Putamen (tissue), 1 donor: ENCODE results near the gene TMEM50A.
"Not testable (repeated sequence)": the region's sequence is repeated elsewhere in the genome, so short reads cannot be mapped to it uniquely, and the experiment has no call there.

ENCODE experiments used
- DNase-seq: peaks from one replicate; pipeline ENCODE4 v3.0.0-alpha.2; 2016; ENCODE audit warnings: low spot score

TMEM50A gene

GRCh38 chr1:25338188-25338981, at the start of gene TMEM50A:
Gene TMEM50A, plus strand, starts transcription at chr1:25338334. Its CDS starts 2,153 bp downstream, at chr1:25340487.
- DNase-seq: peak; percentile 88

- not testable (repeated sequence) for DNase-seq
These were observed 49.5 kb upstream of the TMEM50A start for GRCh38 chr1:25288573-25289101.

- not testable (repeated sequence) for DNase-seq
These were observed 48.1 kb upstream of the TMEM50A start for GRCh38 chr1:25290043-25290442.

DNA sequence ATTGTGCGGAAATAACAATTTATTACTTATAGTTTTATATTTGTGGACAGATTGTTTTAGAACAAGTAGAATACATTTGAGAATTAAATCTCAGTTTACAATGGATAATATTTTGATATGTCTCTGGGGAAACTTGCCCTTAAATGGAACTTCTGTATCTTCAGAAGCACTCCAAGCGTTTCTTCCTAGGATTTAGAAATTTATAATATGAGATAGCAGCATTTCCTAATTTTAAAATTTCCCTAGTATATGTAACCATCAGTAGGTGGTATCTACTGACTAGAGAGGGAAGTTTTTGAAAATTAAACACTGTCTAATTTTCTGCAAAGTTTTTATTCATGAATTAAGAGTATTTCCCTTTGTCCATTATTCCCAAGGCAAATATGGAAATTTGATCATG, 44.7 kb upstream of the TMEM50A start:
- not testable (repeated sequence) for DNase-seq

DNA sequence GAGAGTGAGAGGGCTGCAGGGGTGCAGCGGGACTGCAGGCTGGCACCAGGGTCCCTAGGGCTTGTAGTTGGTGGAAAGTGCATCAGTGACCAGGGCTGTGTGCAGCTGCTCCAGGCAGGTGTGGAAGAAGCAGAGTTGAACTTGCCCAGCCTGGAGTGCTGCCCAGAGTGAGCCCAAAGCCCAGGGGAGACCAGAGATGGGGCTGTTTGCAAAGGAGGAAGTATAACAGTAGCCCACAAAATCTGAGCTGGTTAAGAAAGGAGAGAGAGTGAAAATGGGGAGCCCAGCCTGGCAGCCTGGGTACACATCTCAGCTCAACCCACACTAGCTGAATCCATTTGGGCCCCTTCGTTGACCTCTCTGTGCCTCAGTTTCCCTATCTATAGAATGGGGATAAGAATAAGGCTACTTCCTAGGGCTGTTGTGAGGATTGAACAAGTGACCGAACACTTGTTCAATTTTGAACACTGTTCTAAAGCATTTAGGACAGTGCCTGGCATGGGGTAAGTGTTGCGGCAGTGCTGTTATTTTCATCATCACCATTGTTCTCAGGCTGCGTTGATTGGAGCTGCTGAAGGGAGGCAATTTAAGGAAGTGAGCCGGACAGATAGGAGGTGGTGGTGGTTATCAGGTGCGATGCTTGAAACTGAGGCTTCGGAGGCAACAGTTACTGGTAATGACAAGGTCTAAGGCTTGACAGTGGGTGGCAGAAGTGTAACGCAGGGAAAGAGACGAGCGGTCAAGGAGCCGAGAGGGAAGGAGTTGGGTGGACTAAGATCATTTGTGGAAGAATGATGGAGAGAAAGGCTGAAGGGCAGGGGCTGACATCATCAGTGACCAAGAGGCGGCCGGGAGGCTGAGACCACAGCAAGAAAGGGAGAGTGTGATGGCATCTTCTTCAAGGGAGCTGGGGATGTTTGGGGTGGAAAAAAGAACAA, 43.0 kb upstream of the TMEM50A start:
- not testable (repeated sequence) for DNase-seq

DNA sequence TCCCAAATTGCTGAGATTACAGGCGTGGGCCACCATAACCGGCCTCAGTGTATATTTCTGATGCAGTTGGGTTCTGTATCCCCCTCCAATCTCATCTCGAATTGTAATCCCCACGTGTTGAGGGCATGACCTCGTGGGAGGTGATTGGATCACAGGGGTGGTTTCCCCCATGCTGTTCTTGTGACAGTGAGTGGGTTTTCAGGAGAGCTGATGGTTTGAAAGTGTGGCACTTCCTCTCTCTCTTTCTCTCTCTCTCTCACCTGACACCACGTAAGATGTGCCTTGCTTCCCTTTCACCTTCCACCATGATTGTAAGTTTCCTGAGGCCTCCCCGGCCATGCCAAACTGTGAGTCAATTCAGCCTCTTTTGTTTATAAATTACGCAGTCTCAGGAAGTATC, 41.6 kb upstream of the TMEM50A start:
- not testable (repeated sequence) for DNase-seq

DNA sequence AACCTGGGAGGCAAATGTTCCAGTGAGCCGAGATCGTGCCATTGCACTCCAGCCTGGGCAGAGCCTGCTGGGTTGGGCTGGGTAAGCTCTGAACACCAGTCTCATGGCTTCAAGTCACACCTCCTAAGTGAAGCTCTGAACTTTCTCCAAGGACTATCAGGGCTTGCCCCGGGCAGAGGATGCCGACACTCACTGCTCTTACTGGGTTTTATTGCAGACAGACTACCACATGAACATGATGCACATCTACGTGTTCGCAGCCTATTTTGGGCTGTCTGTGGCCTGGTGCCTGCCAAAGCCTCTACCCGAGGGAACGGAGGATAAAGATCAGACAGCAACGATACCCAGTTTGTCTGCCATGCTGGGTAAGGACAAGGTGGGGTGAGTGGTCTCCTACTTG, 37.4 kb upstream of the TMEM50A start:
- not testable (repeated sequence) for DNase-seq

- DNase-seq: not testable (repeated sequence)
These were observed 35.8 kb upstream of the TMEM50A start for GRCh38 chr1:25302330-25302729.

GRCh38 chr1:25304936-25305335, 33.2 kb upstream of the TMEM50A start:
- not testable (repeated sequence) for DNase-seq

DNA sequence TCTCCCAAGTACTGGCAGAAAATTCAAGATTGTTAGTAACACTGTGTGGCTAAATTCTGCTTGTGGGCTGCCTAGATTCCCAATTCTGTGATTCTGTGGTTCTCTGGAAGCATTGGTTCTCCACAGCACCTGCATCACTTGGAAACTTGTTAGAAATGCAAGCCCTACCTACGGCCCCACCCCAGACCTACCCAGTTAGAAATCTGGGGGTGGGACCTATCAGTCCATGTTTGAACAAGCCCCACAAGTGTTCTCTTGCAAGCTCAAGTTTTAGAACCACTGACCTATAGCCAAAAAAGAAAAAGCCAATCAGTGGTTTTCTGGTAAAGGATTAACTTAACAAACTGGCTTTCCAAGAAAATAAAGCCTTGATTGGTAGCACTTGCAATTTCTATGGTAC, 30.0 kb upstream of the TMEM50A start:
- DNase-seq: not testable (repeated sequence)

GRCh38 chr1:25309085-25309484, 29.0 kb upstream of the TMEM50A start:
- DNase-seq: not testable (repeated sequence)

GRCh38 chr1:25309486-25309885, 28.6 kb upstream of the TMEM50A start:
- DNase-seq: not testable (repeated sequence)

DNA sequence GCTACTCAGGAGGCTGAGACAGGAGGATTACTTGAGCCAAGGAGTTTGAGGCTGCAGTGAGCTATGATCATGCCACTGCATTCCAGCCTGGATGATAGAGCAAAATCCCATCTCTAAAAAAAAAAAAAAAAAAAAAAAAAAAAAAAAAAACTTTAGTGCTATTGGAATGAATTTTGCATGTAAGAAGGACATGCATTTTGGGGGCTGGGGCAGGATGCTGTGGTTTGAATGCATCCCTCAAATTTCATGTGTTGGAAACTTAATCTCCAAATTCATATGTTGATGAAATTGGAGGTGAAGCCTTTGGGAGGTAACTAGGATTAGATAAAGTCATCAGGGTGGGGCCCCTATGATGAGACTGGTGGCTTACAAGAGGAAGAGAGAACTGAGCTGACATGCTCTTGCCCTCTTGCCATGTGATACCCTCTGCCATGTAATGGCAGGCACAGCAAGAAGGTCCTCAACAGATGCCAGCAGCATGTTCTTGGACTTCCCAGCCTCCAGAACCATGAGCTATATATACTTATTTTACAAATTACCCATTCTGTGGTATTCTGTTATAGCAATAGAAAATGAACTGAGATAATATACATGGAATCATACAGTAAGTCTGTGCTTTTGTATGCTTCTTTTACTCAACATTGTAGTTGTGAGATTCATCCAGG, 25.2 kb upstream of the TMEM50A start:
- not testable (repeated sequence) for DNase-seq

GRCh38 chr1:25320314-25320938, 17.7 kb upstream of the TMEM50A start:
- peak; percentile 3 for DNase-seq

- DNase-seq: not testable (repeated sequence)
These were observed 16.0 kb upstream of the TMEM50A start for GRCh38 chr1:25322127-25322526.

GRCh38 chr1:25324407-25324806, 13.7 kb upstream of the TMEM50A start:
- DNase-seq: not testable (repeated sequence)

- DNase-seq: not testable (repeated sequence)
These were observed 10.0 kb upstream of the TMEM50A start for GRCh38 chr1:25327864-25328790.

DNA sequence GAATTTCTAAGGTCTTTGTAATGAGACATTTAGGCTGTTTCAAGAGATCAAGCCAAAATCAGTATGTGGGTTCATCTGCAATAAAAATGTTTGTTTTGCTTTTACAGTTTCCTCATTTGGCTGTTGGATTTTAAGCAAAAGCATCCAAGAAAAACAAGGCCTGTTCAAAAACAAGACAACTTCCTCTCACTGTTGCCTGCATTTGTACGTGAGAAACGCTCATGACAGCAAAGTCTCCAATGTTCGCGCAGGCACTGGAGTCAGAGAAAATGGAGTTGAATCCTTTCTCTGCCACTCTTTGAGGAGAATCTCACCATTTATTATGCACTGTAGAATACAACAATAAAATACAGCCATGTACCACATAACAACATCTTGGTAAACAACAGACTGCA, 9.3 kb upstream of the TMEM50A start:
- DNase-seq: not testable (repeated sequence)

GRCh38 chr1:25329336-25329735, 8.8 kb upstream of the TMEM50A start:
- not testable (repeated sequence) for DNase-seq

DNA sequence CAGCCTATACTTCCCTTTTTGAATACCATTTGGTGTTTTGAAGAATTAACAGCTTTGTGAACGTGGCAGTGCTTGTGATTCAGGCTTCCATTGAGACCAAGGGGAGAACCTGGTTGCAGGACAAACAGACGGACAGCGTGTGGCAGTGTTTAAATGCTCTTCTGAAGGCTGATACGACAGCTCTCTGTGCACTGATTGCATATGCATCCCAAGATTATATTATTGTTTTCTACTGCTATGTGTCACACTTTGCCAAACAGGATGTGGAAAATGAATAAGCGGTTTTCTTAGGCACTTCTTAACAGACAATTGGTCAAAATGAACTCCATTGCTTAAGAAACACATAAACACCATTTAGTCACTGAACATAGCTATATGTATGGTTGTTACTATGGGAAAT, 8.2 kb upstream of the TMEM50A start:
- DNase-seq: not testable (repeated sequence)
